HepG2 (cell line): ENCODE results near the gene MEGF6. TPM values are rescaled to one million over a fixed set of nuclear protein-coding genes. Genes with fewer than 3 reads are reported as not detected.

Experiments
- CBX1 ChIP-seq: IDR thresholded peaks from one replicate; pipeline ENCODE4 v1.6.1; 2016; ENCODE audit warnings: antibody characterized with exemption, low read depth
- IRX3 ChIP-seq: sonication (generic); formaldehyde crosslinking; IDR thresholded peaks from 2 replicates; pipeline ENCODE4 v1.8.1; 2023; ENCODE audit warnings: mild to moderate bottlenecking, low read depth, missing genetic modification reagents, borderline replicate concordance
- NR1H2 ChIP-seq: sonication (generic); formaldehyde crosslinking; IDR thresholded peaks from 2 replicates; pipeline ENCODE4 v1.8.1; 2022; ENCODE audit warnings: low read depth, missing genetic modification reagents, borderline replicate concordance
- PAWR ChIP-seq: sonication (generic); formaldehyde crosslinking; IDR thresholded peaks from 2 replicates; pipeline ENCODE4 v1.4.0; 2020; ENCODE audit warnings: missing genetic modification reagents, mild to moderate bottlenecking, borderline replicate concordance
- POLR2A ChIP-seq, 2 experiments: IDR thresholded peaks; 2 replicates each; pipeline ENCODE4 v1.6.1; 2011; ENCODE audit warnings: low read depth in 2 of 2, low read length in 2 of 2, mild to moderate bottlenecking in 1 of 2, moderate library complexity in 1 of 2; ENCODE audit not compliant: insufficient read depth in 1 of 2
- RAD51 ChIP-seq: fragments of 450-650 bp; IDR thresholded peaks from 2 replicates; pipeline ENCODE4 v1.6.1; 2016; ENCODE audit warnings: borderline replicate concordance
- RBM22 ChIP-seq: fragments of 200-400 bp; formaldehyde crosslinking; optimal IDR thresholded peaks from 2 replicates; pipeline ENCODE3; 2017; ENCODE audit warnings: mild to moderate bottlenecking, low read length, moderate library complexity
- RXRB ChIP-seq: IDR thresholded peaks from 2 replicates; pipeline ENCODE4 v1.6.1; 2016; ENCODE audit warnings: borderline replicate concordance, missing genetic modification reagents, missing compliant biosample characterization
- SMYD3 ChIP-seq: sonication (generic); formaldehyde crosslinking; IDR thresholded peaks from 2 replicates; pipeline ENCODE4 v1.8.1; 2023; ENCODE audit warnings: mild to moderate bottlenecking, missing genetic modification reagents
- TSC22D2 ChIP-seq: sonication (generic); formaldehyde crosslinking; IDR thresholded peaks from 2 replicates; pipeline ENCODE4 v1.5.1; 2020; ENCODE audit warnings: missing genetic modification reagents, mild to moderate bottlenecking, borderline replicate concordance
- ZC3H13 ChIP-seq: sonication (generic); formaldehyde crosslinking; IDR thresholded peaks from 2 replicates; pipeline ENCODE4 v1.8.1; 2023; ENCODE audit warnings: mild to moderate bottlenecking, missing genetic modification reagents, moderate library complexity
- ZNF12 ChIP-seq: sonication (generic); formaldehyde crosslinking; IDR thresholded peaks from 2 replicates; pipeline ENCODE4 v1.5.0; 2020; ENCODE audit warnings: missing genetic modification reagents
- ZNF563 ChIP-seq: sonication (generic); formaldehyde crosslinking; IDR thresholded peaks from 2 replicates; pipeline ENCODE4 v1.8.0; 2022; ENCODE audit warnings: mild to moderate bottlenecking, moderate library complexity, missing genetic modification reagents
- polyA plus RNA-seq, 8 experiments: library from polyadenylated mRNA; depleted of rRNA in 3 of 8; stranded (reverse) in 7 of 8; unstranded in 1 of 8; fragments of >200 nt; fragmentation: Illumina TruSeq in 4 of 8; extraction: Trizol in 4 of 8; gene quantifications; 2 replicates each; pipeline versions ENCODE4 v1.2.1 to v1.2.3, GENCODE V29; 2011 to 2016; ENCODE audit warnings: low read depth in 4 of 8, missing spikeins in 1 of 8, mixed read lengths in 1 of 8; ENCODE audit not compliant: insufficient read depth in 1 of 8
- total RNA-seq, 5 experiments: library from RNA; depleted of rRNA; stranded (reverse); fragments of >200 nt; fragmentation: Illumina TruSeq; extraction: Trizol; gene quantifications; 2 replicates each; pipeline ENCODE4 v1.2.3, GENCODE V29; 2016; ENCODE audit warnings: low read depth in 1 of 5
- TF ChIP-seq, protein P1 (sequence below): IDR thresholded peaks from 2 replicates; pipeline ENCODE4 v1.6.1; 2016
- TF ChIP-seq, protein P2 (sequence below): sonication (generic); formaldehyde crosslinking; IDR thresholded peaks from 2 replicates; pipeline ENCODE4 v1.8.1; 2022; ENCODE audit warnings: mild to moderate bottlenecking, missing genetic modification reagents
- TF ChIP-seq, protein P3 (sequence below): sonication (generic); formaldehyde crosslinking; IDR thresholded peaks from 2 replicates; pipeline ENCODE4 v1.4.0; 2020; ENCODE audit warnings: mild to moderate bottlenecking, low read depth, missing genetic modification reagents
- TF ChIP-seq, protein P4 (sequence below): IDR thresholded peaks from 2 replicates; pipeline ENCODE4 v1.6.1; 2016; ENCODE audit warnings: missing compliant biosample characterization, missing genetic modification reagents, borderline replicate concordance
- TF ChIP-seq, protein P5 (sequence below): sonication (generic); formaldehyde crosslinking; IDR thresholded peaks from one replicate; pipeline ENCODE4 v1.5.1; 2020; ENCODE audit warnings: mild to moderate bottlenecking, missing genetic modification reagents; ENCODE audit errors: not compliant biosample characterization

Gene MEGF6
- total and polyA plus RNA-seq, 2 of the 13 experiments (the other 11 are each of a cell fraction or from before 2014, with no cell fraction given): 1.9 TPM

DNA sequence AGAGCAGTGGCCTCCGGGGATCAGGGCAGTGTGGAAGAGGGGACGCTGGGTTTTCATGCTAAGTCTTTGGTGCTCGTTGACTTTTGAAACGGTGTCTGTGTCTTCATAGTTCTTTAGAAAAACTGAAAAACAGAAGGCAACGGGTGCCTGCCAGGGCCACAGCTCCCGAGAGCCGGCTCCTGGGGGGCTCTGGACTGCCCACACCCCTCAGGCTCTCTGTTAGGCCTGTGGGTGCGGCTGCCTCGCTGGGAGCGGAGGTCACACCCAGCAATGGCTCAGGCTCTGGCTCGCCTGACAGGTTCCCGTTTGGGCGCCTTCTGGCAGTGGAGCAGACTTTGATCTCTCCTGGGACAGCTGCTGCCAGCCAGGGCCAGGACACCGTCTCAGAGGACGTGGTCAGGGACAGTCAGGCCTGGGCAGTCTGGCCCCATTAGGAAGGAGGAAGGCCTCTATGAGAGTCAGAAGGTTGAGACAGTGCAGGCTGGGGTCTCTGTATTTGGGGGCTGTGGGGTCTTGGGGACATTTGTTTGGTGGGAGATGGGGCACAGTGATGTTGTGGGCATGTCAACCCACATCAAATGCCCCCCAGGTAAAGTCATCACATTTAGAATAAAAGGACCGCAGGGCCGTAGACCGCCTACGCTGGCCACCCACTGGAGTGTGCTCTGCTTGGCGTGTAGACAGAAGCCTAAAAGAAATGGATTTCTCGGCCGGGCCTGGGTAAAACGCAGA lies 151.2 kb downstream of the MEGF6 start (continued):
- 0 out of 4 replicates have a peak, but pooled peaks of 1 of the 2 experiments have one; percentile 53 for TF ChIP-seq POLR2A (IDR thresholded peaks at IDR 0.05; ENCODE audit: insufficient read depth in 1 of 2, low read depth in 2 of 2, low read length in 2 of 2)
- no peak for TF ChIP-seq CBX1
- TF ChIP-seq PAWR (CRISPR knock-in tag): no peak
- TF ChIP-seq RBM22: no peak
- TF ChIP-seq, protein P1, sequence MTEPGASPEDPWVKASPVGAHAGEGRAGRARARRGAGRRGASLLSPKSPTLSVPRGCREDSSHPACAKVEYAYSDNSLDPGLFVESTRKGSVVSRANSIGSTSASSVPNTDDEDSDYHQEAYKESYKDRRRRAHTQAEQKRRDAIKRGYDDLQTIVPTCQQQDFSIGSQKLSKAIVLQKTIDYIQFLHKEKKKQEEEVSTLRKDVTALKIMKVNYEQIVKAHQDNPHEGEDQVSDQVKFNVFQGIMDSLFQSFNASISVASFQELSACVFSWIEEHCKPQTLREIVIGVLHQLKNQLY (CRISPR knock-in tag): no peak
- 0 out of 2 replicates have a peak, but pooled peaks have one; percentile 23 for TF ChIP-seq IRX3 (CRISPR knock-in tag)
- no peak for TF ChIP-seq RAD51
- TF ChIP-seq ZNF12 (CRISPR knock-in tag): peak; percentile 34
- no peak for TF ChIP-seq TSC22D2
- TF ChIP-seq, protein P2, sequence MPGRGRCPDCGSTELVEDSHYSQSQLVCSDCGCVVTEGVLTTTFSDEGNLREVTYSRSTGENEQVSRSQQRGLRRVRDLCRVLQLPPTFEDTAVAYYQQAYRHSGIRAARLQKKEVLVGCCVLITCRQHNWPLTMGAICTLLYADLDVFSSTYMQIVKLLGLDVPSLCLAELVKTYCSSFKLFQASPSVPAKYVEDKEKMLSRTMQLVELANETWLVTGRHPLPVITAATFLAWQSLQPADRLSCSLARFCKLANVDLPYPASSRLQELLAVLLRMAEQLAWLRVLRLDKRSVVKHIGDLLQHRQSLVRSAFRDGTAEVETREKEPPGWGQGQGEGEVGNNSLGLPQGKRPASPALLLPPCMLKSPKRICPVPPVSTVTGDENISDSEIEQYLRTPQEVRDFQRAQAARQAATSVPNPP (CRISPR knock-in tag): no peak
- TF ChIP-seq, protein P3, sequence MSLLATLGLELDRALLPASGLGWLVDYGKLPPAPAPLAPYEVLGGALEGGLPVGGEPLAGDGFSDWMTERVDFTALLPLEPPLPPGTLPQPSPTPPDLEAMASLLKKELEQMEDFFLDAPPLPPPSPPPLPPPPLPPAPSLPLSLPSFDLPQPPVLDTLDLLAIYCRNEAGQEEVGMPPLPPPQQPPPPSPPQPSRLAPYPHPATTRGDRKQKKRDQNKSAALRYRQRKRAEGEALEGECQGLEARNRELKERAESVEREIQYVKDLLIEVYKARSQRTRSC (CRISPR knock-in tag): no peak
- no peak for TF ChIP-seq SMYD3 (CRISPR knock-in tag)
- TF ChIP-seq RXRB (CRISPR knock-in tag): peak; percentile 78
- TF ChIP-seq, protein P4, sequence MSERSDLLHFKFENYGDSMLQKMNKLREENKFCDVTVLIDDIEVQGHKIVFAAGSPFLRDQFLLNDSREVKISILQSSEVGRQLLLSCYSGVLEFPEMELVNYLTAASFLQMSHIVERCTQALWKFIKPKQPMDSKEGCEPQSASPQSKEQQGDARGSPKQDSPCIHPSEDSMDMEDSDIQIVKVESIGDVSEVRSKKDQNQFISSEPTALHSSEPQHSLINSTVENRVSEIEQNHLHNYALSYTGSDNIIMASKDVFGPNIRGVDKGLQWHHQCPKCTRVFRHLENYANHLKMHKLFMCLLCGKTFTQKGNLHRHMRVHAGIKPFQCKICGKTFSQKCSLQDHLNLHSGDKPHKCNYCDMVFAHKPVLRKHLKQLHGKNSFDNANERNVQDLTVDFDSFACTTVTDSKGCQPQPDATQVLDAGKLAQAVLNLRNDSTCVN: no peak
- TF ChIP-seq ZC3H13 (CRISPR knock-in tag): peak; percentile 31; the same call in 1 of the 2 replicates
- TF ChIP-seq, protein P5, sequence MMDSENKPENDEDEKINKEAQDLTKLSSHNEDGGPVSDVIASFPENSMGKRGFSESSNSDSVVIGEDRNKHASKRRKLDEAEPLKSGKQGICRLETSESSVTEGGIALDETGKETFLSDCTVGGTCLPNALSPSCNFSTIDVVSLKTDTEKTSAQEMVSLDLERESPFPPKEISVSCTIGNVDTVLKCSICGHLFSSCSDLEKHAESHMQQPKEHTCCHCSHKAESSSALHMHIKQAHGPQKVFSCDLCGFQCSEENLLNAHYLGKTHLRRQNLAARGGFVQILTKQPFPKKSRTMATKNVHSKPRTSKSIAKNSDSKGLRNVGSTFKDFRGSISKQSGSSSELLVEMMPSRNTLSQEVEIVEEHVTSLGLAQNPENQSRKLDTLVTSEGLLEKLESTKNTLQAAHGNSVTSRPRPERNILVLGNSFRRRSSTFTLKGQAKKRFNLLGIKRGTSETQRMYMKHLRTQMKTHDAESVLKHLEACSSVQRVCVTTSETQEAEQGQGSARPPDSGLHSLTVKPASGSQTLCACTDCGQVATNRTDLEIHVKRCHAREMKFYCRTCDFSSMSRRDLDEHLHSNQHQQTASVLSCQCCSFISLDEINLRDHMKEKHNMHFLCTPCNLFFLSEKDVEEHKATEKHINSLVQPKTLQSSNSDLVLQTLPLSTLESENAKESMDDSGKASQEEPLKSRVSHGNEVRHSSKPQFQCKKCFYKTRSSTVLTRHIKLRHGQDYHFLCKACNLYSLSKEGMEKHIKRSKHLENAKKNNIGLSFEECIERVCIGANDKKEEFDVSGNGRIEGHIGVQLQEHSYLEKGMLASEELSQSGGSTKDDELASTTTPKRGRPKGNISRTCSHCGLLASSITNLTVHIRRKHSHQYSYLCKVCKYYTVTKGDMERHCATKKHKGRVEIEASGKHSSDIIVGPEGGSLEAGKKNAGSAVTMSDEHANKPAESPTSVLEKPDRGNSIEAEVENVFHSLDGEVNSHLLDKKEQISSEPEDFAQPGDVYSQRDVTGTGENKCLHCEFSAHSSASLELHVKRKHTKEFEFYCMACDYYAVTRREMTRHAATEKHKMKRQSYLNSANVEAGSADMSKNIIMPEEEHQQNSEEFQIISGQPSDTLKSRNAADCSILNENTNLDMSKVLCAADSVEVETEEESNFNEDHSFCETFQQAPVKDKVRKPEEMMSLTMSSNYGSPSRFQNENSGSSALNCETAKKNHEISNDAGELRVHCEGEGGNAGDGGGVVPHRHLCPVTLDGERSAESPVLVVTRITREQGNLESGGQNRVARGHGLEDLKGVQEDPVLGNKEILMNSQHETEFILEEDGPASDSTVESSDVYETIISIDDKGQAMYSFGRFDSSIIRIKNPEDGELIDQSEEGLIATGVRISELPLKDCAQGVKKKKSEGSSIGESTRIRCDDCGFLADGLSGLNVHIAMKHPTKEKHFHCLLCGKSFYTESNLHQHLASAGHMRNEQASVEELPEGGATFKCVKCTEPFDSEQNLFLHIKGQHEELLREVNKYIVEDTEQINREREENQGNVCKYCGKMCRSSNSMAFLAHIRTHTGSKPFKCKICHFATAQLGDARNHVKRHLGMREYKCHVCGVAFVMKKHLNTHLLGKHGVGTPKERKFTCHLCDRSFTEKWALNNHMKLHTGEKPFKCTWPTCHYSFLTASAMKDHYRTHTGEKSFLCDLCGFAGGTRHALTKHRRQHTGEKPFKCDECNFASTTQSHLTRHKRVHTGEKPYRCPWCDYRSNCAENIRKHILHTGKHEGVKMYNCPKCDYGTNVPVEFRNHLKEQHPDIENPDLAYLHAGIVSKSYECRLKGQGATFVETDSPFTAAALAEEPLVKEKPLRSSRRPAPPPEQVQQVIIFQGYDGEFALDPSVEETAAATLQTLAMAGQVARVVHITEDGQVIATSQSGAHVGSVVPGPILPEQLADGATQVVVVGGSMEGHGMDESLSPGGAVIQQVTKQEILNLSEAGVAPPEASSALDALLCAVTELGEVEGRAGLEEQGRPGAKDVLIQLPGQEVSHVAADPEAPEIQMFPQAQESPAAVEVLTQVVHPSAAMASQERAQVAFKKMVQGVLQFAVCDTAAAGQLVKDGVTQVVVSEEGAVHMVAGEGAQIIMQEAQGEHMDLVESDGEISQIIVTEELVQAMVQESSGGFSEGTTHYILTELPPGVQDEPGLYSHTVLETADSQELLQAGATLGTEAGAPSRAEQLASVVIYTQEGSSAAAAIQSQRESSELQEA (CRISPR knock-in tag): no peak
- no peak for TF ChIP-seq NR1H2
- TF ChIP-seq ZNF563: peak; percentile 58; the same call in 1 of the 2 replicates
